HepG2 (cell line): Measurements from ENCODE around the gene PRAMEF12. TPM values are rescaled to one million over a fixed set of nuclear protein-coding genes. Genes with fewer than 3 reads are reported as not detected.

Experiments
- ATAC-seq: fragments of 200-7000 bp; cut with Tn5 transposase; 3 replicates; pipeline ENCODE4 v1.9.1; 2020; ENCODE audit warnings: mild to moderate bottlenecking, moderate library complexity
- BruUV-seq: library from RNA; stranded (reverse); fragments of 400-500 nt; replicated peaks from 2 replicates; lab custom pipeline; 2021; lab: Mats Ljungman, UMichigan
- CTCF ChIA-PET: fragments of 300-600 bp; formaldehyde crosslinking; extraction: SDS; loops from one replicate; lab custom pipeline; 2021; ENCODE audit warnings: low total read pairs, inconsistent platforms, low intra/inter-chr PET ratio; lab: Yijun Ruan, JAX
- POLR2A ChIA-PET: fragments of 350-600 bp; sonication (Branson Sonifier 250); formaldehyde crosslinking; loops from one replicate; lab custom pipeline; 2020; ENCODE audit warnings: antibody characterized with exemption, inconsistent platforms; lab: Yijun Ruan, JAX
- DNase-seq: peaks from one replicate; pipeline ENCODE4 v3.0.0-alpha.2; 2015; ENCODE audit warnings: low spot score
- FAIRE-seq: peaks from 3 replicates; lab custom pipeline; 2011; peaks lifted over from hg19 to GRCh38; lab: Jason Lieb, UNC
- H2AFZ ChIP-seq: one replicate; pipeline ENCODE4 v1.6.1; 2011; ENCODE audit warnings: low read length, inconsistent platforms
- H3K27ac ChIP-seq: fragments of 300-600 bp; 3 replicates; pipeline ENCODE4 v1.8.0; 2011; ENCODE audit warnings: mixed run types, mild to moderate bottlenecking, mixed read lengths, low read length, inconsistent platforms; ENCODE audit not compliant: insufficient read depth; ENCODE audit errors: extremely low read length
- H3K27me3 ChIP-seq, 2 experiments: fragments of 200-600 bp in 1 of 2; 2 replicates in 1 of 2; 3 replicates in 1 of 2; pipeline versions ENCODE4 v1.6.0 to v1.8.0; 2011; ENCODE audit warnings: low read length in 2 of 2, mild to moderate bottlenecking in 2 of 2, moderate library complexity in 2 of 2, inconsistent platforms in 1 of 2; ENCODE audit not compliant: insufficient read depth in 2 of 2, control insufficient read depth in 1 of 2
- H3K36me3 ChIP-seq, 2 experiments: fragments of 200-600 bp in 1 of 2; replicated peaks in 1 of 2; 2 replicates in 1 of 2; 3 replicates in 1 of 2; pipeline versions ENCODE4 v1.5.1 to v1.8.0; 2011; ENCODE audit warnings: low read length in 2 of 2, inconsistent platforms in 1 of 2; ENCODE audit not compliant: insufficient read depth in 2 of 2, control insufficient read depth in 1 of 2
- H3K4me1 ChIP-seq: 2 replicates; pipeline ENCODE4 v1.5.1; 2012; ENCODE audit warnings: low read length, inconsistent platforms; ENCODE audit not compliant: insufficient read depth
- H3K4me2 ChIP-seq: 2 replicates; pipeline ENCODE4 v1.6.0; 2011; ENCODE audit warnings: low read depth, low read length, inconsistent platforms
- H3K4me3 ChIP-seq, 3 experiments: fragments of 200-600 bp in 1 of 3; sonication (generic), shearing (Covaris generic) in 1 of 3; replicated peaks in 1 of 3; 2 replicates each; pipeline ENCODE4 v1.5.1; 2011 to 2016; ENCODE audit warnings: low read length in 3 of 3, inconsistent platforms in 2 of 3, low read depth in 2 of 3, mild to moderate bottlenecking in 2 of 3, control low read depth in 1 of 3, mixed read lengths in 1 of 3; ENCODE audit not compliant: insufficient read depth in 1 of 3
- H3K79me2 ChIP-seq: one replicate; pipeline ENCODE4 v1.6.1; 2011; ENCODE audit warnings: low read length, inconsistent platforms; ENCODE audit not compliant: insufficient read depth
- H3K9ac ChIP-seq: 2 replicates; pipeline ENCODE4 v1.6.0; 2011; ENCODE audit warnings: mild to moderate bottlenecking, low read depth, low read length, inconsistent platforms; ENCODE audit not compliant: insufficient read depth
- H3K9me3 ChIP-seq: 2 replicates; pipeline ENCODE4 v1.5.1; 2012; ENCODE audit warnings: mild to moderate bottlenecking, low read length
- H4K20me1 ChIP-seq: 2 replicates; pipeline ENCODE4 v1.6.0; 2011; ENCODE audit warnings: inconsistent platforms, mild to moderate bottlenecking, low read length, moderate library complexity; ENCODE audit not compliant: insufficient read depth
- ATM ChIP-seq: fragments of 450-650 bp; IDR thresholded peaks from 2 replicates; pipeline ENCODE4 v1.7.1; 2017; ENCODE audit warnings: mild to moderate bottlenecking, borderline replicate concordance
- CEBPZ ChIP-seq: IDR thresholded peaks from 2 replicates; pipeline ENCODE4 v1.6.1; 2012; ENCODE audit warnings: low read length, improper control_type of control experiment
- GLI4 ChIP-seq: sonication (generic); formaldehyde crosslinking; IDR thresholded peaks from 2 replicates; pipeline ENCODE4 v1.5.1; 2020; ENCODE audit warnings: missing genetic modification reagents, mild to moderate bottlenecking, moderate library complexity, borderline replicate concordance
- HMGA1 ChIP-seq: sonication (generic); formaldehyde crosslinking; conservative IDR thresholded peaks from 2 replicates; pipeline ENCODE4 v1.4.0; 2020; ENCODE audit warnings: missing genetic modification reagents
- KLF6 ChIP-seq: IDR thresholded peaks from 2 replicates; pipeline ENCODE4 v1.8.0; 2016; ENCODE audit warnings: missing biosample characterization, missing genetic modification reagents
- MATR3 ChIP-seq: sonication (generic); formaldehyde crosslinking; IDR thresholded peaks from 2 replicates; pipeline ENCODE4 v1.4.0; 2020; ENCODE audit warnings: missing genetic modification reagents
- MTERF4 ChIP-seq: sonication (generic); formaldehyde crosslinking; IDR thresholded peaks from 2 replicates; pipeline ENCODE4 v1.8.0; 2023; ENCODE audit warnings: mild to moderate bottlenecking, missing genetic modification reagents
- SNAI1 ChIP-seq: sonication (generic); formaldehyde crosslinking; IDR thresholded peaks from 2 replicates; pipeline ENCODE4 v1.5.0; 2020; ENCODE audit warnings: mild to moderate bottlenecking, missing genetic modification reagents, borderline replicate concordance
- ZBTB1 ChIP-seq: sonication (generic); formaldehyde crosslinking; IDR thresholded peaks from 2 replicates; pipeline ENCODE4 v1.4.0; 2020; ENCODE audit warnings: missing genetic modification reagents, borderline replicate concordance
- ZNF136 ChIP-seq: sonication (generic); formaldehyde crosslinking; IDR thresholded peaks from 2 replicates; pipeline ENCODE4 v1.8.1; 2022; ENCODE audit warnings: low read depth, mild to moderate bottlenecking, moderate library complexity, missing genetic modification reagents
- ZNF180 ChIP-seq: sonication (generic); formaldehyde crosslinking; IDR thresholded peaks from 2 replicates; pipeline ENCODE4 v1.4.0; 2020; ENCODE audit warnings: low read depth, missing genetic modification reagents, borderline replicate concordance
- ZNF737 ChIP-seq: sonication (generic); formaldehyde crosslinking; IDR thresholded peaks from 2 replicates; pipeline ENCODE4 v1.5.0; 2020; ENCODE audit warnings: missing genetic modification reagents, mild to moderate bottlenecking, borderline replicate concordance
- whole genome bisulfite sequencing: methylation state at CpG from one replicate; pipeline ENCODE4 v1.1.6; 2017; ENCODE audit warnings: low lambda C conversion rate; 5-methylcytosine and 5-hydroxymethylcytosine counted together
- in situ Hi-C: cut with HindIII; loops from 2 replicates; pipeline ENCODE4 v1.10.0; 2017; ENCODE audit warnings: low pct_unique_long_range_greater_than_20kb; ENCODE audit not compliant: extremely low pct_ligation_motif_present
- intact Hi-C: fragments of 100-400 bp; cut with micrococcal nuclease; formaldehyde crosslinking; loops from one replicate; pipeline ENCODE4 v1.10.0; 2022; ENCODE audit not compliant: unreplicated experiment
- polyA plus RNA-seq, 8 experiments: library from polyadenylated mRNA; depleted of rRNA in 3 of 8; stranded (reverse) in 7 of 8; unstranded in 1 of 8; fragments of >200 nt; fragmentation: Illumina TruSeq in 4 of 8; extraction: Trizol in 4 of 8; gene quantifications; 2 replicates each; pipeline versions ENCODE4 v1.2.1 to v1.2.3, GENCODE V29; 2011 to 2016; ENCODE audit warnings: low read depth in 4 of 8, missing spikeins in 1 of 8, mixed read lengths in 1 of 8; ENCODE audit not compliant: insufficient read depth in 1 of 8
- total RNA-seq, 5 experiments: library from RNA; depleted of rRNA; stranded (reverse); fragments of >200 nt; fragmentation: Illumina TruSeq; extraction: Trizol; gene quantifications; 2 replicates each; pipeline ENCODE4 v1.2.3, GENCODE V29; 2016; ENCODE audit warnings: low read depth in 1 of 5

Gene PRAMEF12
- total and polyA plus RNA-seq, 2 of the 13 experiments (the other 11 are each of a cell fraction or from before 2014, with no cell fraction given) = not detected

GRCh38 chr1:12798911-12799310 is 25.4 kb downstream of the PRAMEF12 start:
- WGBS = 0% methylated on average over 4 of the region's 4 CpGs
- intact Hi-C loops (no loop called here), in situ Hi-C loops (no loop called here)
- Histone ChIP-seq H3K9me3 (no peaks in the 10 kb centered on the region), H4K20me1 (no peaks in the 10 kb centered on the region), H3K4me2 (no peak overlapping the region), H3K9ac (no peak overlapping the region), H3K4me3 (no peak overlapping the region), H3K27me3 (peaks cover 0 to 3% of the 10 kb centered on the region in 2 experiments; a peak in 1 of 5 replicates), H2AFZ (no peak overlapping the region), H3K4me1 (no peaks in the 10 kb centered on the region), H3K27ac (no peak overlapping the region), H3K79me2 (no peaks in the 10 kb centered on the region), H3K36me3 (no peaks in the 10 kb centered on the region)
- ChIA-PET CTCF (no interaction called here), POLR2A (no interaction called here)
- no peak for FAIRE-seq
- BruUV-seq = no TSS peak
- DNase-seq = no peak
- TF ChIP-seq KLF6 = no peak
- ATAC-seq = no peak

- H3K79me2 ChIP-seq = no peaks in the 10 kb centered on the region
- no peak for ATAC-seq
- ChIA-PET CTCF (no interaction called here), POLR2A (no interaction called here)
- no peaks in the 10 kb centered on the region for H3K9me3 ChIP-seq
- no peak for DNase-seq
- no peak overlapping the region for H2AFZ ChIP-seq
- no peaks in the 10 kb centered on the region for H3K36me3 ChIP-seq
- no TSS peak for BruUV-seq
- 2% methylated on average over 2 of the region's 2 CpGs for WGBS
- no peak overlapping the region for H3K27ac ChIP-seq
- no peak overlapping the region for H3K4me2 ChIP-seq
- peaks cover 0 to 3% of the 10 kb centered on the region in 2 experiments; a peak in 1 of 5 replicates for H3K27me3 ChIP-seq
- FAIRE-seq = no peak
- no peaks in the 10 kb centered on the region for H3K4me1 ChIP-seq
- in situ Hi-C loops = no loop called here
- no peak overlapping the region for H3K9ac ChIP-seq
- no peaks in the 10 kb centered on the region for H4K20me1 ChIP-seq
- intact Hi-C loops = no loop called here
- H3K4me3 ChIP-seq = no peak overlapping the region
- TF ChIP-seq HMGA1 (no peak), CEBPZ (no peak), ZNF136 (CRISPR knock-in tag) (no peak), ATM (no peak), ZNF737 (CRISPR knock-in tag) (no peak), GLI4 (no peak), MATR3 (CRISPR knock-in tag) (no peak), ZBTB1 (CRISPR knock-in tag) (no peak), MTERF4 (CRISPR knock-in tag) (no peak), SNAI1 (CRISPR knock-in tag) (no peak), ZNF180 (CRISPR knock-in tag) (no peak)
Measured at GRCh38 chr1:12799730-12800129, 26.2 kb downstream of the PRAMEF12 start.
